GM04503 (cell line): ENCODE measurements around the gene RAB44.
"Not testable (repeated sequence)": the region's sequence is repeated elsewhere in the genome, so short reads cannot be mapped to it uniquely, and the experiment has no call there.

Experiments
- DNase-seq: peaks from one replicate; pipeline ENCODE4 v3.0.0-alpha.2; 2012; ENCODE audit warnings: low read depth

The RAB44 gene

DNA sequence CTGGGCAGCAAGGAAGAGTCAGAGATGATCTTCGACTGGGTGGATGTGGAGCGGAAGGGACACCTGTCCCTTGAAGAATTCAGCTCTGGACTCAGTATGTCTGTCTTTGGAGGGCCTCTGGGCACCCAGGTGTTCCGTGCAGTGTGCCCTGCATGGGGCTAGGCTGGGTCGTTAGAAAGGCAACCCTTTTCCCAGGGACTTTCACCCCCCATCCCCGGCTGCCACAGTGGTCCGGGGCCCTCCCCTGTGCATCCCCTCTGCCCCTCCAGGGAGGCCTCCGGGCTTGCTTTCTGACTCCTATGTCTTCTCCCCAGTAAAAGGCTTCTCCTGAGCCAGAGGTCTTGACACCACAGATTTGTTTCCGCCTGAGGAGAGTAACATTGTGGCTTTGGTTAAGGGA, 16.2 kb downstream of the RAB44 start:
- no peak for DNase-seq

DNA sequence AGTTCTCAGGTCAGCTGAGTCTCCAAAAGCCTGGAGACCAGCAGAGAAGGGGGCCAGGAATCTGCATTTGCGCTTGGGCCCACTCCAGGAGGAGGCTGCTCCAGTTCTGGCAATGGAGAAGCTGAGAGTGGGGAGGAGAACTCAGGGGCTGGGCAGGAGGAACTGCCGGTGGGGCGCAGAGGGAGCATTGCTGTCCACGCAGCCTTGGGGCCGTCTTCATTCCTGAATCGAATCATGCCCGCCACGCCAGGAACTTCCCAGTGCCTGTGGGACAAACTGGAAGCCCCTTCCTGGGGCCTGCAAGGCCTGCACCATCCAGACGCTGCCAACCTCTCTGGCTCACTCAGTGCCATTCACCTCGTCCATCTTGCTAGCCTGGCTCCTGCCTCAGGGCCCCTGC, 16.9 kb downstream of the RAB44 start:
- DNase-seq = no peak

DNA sequence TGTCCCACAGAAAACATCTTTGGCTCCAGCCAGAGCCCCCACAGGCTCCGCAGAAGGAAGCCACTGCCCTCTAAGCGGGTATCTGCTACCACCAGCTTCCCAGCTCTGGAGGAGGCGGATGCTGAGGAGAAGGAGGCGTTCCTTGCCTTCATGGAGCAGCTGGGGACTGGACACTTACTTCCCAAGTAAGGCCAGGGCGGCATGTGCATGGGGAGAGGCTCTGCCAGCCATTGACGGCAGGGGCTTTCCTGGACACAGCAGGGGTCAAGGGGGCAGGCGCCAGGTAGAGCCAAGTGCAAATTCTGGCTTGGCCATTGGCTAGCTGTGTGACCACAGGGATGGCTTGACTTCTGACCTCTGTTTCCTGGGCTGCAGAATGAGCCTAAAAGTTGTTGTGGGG, 17.8 kb downstream of the RAB44 start:
- no peak for DNase-seq

DNA sequence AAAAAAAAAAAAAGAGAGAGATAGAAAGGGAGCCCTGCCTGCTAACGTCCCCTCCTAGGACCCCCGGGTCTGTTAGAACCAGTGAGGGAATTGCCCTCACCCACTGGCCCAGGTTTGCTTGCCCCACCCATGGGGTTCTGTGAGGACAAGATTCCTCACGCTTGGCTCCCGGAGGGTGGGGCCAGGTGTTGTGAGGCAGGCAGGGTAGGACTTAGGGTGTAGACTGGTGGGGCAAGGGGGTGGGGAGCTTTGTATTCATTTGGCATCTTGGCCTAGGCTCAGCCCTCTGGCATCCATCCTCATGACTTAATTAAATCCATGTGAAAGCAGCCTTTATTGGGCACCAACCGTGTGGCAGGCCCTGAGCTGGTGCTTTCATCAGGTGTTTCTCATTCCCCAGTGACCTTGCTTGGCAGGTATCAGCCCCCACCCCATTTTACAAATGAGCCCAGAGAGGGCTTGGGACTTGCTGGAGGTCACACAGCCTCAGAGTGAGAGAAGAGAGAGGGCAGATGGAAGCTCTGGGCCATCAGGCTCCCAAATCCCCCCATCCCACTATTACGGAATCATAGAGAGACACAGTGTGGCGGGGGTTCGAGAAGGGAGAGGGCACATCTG, 19.0 kb downstream of the RAB44 start:
- DNase-seq = no peak

DNA sequence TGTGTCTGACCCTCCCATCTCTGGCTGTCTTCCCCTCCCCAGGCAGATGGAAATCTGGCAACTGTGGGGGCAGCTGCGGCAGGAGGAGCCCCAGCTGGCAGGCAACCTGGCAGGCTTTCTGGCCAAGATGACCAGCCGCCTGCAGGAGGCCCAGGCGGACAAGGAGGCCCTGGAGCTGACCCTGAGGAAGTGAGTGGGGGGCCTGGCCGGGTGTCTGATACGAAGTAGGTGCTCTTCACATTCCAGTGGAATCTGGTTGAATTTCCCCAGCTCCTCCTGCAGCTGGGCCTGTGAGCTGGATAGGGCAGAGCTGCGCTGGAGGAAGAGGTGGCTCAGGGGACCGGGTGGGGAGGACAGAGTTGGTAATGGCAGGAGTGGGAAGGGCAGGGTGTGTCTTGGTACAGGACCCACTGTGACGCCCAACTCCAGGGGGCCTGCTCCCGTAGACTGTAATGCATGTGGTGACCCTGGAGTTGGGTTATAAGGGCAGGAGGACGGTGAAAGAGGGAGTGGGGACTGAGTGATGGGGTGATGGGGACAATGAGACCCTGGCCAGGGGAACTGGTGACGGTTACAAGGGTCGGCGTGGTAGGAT, 19.7 kb downstream of the RAB44 start:
- no peak for DNase-seq

DNA sequence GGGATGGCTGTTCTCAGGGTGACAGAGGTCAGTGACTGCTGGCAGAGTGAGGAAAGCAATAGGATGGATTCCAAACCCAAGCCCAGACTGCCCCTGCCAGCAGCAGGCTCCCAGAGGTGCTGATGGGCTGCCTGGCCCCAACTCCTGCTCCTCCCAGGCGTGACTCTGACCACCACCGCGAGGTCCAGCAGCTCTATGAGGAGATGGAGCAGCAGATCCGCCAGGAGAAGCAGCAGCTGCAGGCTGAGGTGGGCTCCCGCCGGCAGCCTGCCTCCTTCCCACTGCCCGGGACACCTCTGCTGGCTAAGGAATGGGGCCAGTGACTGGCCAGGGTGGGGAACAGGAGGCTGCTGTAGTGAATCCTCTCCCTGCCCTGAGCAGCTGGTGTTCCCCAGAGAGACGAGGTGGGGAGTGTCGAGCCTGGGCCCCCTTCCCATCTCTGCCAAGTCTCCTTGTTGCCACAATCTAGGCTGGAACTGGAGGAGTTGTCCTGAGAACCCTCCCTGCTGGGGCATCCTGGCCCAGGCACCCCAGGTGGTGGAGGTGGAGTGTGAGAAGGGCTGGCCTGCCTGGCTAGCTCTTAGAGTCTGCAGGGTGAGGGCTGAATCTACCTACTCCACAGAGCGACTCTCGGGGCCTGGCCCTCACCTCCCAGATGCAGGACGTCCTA, 20.4 kb downstream of the RAB44 start:
- DNase-seq = no peak

DNA sequence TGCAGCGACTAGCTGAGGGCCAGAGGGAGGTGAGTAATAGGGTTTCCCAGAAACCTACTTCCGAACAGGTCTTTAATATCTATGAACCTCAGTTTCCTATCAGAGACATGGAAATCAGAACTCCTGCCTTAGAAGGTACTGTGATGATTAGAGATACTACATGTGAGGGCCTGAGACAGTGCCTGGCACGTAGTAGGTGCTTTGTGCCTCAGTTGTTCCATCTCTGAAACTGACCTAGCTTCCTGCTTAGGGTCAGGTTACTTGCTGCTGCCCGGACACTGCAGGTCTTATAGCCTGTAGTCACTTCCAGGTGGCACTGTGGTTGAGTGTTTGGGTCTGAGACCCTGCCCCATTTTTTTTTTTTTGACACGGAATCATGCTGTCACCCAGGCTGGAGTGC, 20.9 kb downstream of the RAB44 start:
- DNase-seq = no peak

DNA sequence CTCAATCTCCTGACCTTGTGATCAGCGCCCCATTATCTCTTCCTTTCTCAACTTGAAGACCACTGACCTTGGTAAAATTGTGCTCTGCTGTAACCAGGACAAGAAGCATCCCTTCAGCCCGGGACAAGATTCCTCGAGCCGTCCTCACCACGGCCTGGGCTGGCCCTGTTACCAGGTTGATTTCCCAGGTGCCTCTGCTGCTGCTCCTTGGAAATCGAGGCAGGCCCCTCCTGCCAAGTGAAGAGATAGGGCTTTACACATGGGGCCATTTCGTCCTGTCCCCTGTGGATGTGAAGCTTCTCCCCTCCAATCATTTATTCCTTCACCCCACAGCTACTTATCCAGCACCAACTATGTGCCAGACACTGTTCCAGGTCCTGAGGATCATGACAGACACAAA, 21.5 kb downstream of the RAB44 start:
- no peak for DNase-seq

DNA sequence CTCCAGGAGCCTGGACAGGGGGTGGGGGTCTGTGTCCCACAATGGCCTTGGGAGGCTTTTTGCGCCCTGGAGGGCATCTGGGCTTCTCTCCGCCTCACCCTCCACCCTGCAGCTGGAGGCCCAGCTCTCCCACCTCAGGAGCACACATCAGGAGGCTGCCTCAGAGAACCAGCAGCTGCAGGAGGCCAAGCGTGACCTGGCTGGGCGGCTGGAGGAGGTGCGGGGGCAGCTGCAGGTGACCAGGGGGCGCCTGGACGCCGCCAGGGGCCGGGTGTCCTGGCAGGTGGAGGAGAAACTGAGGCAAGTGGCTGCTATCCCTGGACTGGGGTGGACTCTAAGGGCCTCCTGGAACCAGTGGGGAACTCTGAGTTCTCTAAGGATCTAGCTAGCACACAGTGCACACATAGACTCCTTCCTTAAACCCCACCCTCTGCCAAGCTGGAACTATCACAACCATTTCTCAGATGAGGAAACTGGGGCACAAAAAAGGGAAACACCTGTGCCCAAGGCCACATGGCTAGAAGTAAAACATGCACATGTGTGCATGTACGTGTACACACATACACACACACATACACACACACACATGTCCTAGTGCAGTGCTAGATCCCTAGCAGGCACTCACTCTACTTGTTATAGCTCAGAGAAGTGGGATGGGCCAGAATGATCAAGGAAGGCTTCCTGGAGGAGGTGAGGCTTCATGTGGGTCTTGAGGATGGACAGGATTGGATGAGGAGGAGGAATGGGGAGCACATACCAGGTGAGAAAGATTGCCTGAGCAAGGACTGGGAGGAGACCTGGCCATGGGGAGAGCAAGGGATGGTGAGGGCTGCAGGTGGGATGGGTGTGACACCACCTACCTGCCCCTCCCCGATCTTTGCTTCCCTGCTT, 22.9 kb downstream of the RAB44 start:
- no peak for DNase-seq

DNA sequence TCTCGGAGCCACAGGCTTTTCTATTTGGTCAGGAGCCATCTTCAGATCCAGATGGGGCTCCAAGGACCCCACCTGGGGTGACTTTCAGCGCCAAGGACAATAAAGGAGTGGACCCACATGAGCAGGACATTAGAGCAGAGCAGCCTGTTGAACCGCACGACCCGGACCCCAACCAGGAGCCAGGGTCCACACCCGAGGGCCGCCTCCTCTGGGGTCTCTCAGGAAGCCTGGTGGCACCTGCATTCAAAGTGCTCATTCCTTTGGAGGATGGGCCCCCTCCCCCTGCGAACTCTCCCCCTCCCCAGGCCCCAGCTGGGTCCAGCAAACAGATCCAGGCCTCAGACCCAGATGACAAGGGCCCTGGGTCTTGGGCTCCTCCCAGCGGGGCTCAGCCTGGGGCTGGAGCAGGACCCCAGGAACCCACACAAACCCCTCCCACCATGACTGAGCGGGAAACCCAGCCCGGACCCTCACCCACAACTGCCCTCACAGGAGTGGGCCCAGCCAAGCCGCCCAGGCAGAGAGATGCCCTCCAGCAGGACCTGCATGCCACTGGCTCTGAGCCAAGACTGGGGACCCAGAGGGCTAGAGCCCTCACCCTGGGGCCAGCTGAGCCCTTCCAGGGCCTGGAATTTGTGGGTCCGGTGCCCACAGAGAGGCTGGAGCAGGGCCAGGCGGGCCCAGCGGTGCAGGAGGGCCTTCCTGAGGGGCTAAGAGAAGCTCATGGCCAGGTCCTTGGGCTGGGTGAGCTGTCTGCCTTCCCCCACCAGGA, 23.9 kb downstream of the RAB44 start:
- DNase-seq = no peak

DNA sequence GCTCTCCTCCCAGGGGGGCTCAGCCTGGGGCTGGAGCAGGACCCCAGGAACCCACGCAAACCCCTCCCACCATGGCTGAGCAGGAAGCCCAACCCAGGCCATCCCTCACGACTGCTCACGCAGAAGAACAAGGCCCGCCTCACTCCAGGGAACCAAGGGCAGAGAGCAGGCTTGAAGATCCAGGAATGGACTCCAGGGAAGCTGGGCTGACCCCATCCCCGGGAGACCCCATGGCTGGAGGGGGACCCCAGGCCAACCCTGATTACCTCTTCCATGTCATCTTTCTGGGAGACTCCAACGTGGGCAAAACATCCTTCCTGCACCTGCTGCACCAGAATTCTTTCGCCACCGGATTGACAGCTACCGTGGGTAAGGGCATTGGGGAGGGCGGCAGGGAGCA, 24.7 kb downstream of the RAB44 start:
- DNase-seq = no peak

DNA sequence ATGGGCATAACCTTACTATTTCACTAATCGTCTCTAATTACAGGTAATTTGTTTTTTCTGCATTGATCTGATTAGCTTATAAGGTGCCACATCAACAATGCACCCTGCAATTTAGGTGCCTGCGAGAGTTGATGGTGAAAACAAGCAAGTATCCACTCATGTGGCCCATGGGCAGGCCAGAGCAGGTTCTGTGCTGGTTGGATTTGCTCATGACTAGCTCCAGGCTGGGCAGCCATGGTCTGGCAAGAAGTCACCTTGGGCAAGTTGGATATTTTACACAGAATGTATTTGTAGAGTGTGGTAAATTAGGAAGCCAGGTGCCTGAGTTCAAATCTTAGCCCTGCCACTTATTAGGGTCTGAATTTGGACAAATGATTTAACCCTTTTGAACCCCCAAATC, 25.3 kb downstream of the RAB44 start:
- DNase-seq = no peak

DNA sequence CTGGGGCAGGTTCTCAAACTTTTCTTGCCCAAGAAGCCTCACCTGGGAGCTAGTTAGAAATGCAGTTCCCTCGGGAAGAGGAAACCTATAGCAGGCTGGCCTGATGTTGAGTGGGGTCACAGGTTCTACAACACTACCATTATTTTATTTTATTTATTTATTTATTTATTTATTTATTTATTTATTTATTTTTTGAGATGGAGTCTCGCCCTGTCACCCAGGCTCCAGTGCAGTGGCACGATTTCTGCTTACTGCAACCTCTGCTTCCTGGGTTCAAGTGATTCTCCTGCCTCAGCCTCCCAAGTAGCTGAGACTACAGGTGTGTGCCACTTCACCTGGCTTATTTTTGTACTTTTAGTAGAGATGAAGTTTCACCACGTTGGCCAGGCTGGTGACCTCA, 26.4 kb downstream of the RAB44 start:
- not testable (repeated sequence) for DNase-seq

DNA sequence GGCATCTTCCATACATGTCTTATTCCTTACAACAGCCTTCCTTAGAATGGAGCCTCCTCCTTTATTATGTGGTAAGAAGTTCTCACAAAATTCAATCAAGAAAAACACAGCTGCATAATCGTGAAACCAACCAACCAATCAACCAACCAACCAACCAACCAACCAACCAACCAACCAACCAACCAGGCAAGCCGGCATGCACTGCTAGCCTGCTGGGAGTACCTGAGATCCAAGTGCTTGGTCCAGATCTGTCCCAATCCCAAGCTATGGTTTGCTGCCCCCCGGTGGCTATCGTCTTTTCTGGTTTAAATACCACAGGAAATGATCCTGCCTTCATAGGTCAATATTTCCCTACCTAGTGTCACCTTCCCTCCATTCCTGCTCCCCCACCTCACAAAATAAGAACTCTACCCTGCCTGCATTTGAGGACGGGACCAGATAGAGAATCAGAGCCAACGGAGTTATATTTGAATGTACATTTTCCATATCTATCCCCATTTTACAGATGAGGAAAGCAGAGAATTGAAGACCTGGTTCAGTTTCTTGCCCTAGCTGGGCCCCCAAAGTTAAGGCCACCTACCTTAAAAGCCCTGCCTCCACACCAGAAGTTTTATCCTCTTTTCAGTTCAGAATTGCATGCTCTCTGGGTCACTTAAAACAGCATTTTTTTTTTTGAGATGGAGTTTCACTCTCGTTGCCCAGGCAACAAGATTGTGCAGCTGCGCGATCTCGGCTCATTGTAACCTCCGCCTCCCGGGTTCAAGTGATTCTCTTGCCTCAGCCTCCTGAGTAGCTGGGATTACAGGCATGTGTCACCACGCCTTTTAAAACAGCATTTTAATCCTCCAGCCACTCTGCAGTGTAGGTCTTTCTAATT, 27.1 kb downstream of the RAB44 start:
- no peak for DNase-seq

DNA sequence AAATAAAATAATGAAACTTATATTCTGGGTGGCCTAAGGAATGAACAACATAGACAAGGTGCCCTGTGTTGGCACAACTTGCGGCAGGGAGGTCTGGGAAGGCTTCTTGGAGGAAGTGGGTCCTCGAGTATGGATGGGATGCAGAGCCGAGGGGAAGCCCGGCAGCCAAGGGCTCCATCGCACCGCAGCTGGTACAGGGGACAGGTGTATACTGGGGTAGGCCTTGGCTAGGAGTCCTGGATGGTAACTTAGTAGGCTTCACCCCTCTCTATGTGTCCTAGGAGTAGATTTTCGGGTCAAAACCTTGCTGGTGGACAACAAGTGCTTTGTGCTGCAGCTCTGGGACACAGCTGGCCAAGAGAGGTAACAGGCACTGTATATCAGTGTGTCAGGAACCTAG, 28.0 kb downstream of the RAB44 start:
- no peak for DNase-seq

DNA sequence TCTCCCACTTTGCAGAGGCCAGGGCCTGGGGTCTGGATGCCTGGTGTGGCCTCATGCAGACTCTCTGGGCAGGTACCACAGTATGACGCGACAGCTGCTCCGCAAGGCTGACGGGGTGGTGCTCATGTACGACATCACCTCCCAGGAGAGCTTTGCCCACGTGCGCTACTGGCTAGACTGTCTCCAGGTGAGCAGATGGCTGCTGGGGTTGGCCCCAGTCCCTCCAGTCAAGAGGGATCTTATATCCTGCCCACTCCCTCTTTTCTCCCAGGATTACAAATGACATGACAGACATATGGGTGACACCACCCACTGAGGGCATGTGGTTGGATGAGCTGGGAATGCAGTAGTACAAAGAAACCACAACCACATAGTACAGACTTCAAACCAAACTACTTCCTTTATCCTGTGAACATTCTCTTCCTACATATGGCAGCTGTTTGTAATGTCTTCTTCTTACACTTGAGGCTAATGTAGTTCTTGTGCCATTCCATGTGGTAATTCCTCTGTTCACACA, 29.9 kb downstream of the RAB44 start:
- DNase-seq = no peak

DNA sequence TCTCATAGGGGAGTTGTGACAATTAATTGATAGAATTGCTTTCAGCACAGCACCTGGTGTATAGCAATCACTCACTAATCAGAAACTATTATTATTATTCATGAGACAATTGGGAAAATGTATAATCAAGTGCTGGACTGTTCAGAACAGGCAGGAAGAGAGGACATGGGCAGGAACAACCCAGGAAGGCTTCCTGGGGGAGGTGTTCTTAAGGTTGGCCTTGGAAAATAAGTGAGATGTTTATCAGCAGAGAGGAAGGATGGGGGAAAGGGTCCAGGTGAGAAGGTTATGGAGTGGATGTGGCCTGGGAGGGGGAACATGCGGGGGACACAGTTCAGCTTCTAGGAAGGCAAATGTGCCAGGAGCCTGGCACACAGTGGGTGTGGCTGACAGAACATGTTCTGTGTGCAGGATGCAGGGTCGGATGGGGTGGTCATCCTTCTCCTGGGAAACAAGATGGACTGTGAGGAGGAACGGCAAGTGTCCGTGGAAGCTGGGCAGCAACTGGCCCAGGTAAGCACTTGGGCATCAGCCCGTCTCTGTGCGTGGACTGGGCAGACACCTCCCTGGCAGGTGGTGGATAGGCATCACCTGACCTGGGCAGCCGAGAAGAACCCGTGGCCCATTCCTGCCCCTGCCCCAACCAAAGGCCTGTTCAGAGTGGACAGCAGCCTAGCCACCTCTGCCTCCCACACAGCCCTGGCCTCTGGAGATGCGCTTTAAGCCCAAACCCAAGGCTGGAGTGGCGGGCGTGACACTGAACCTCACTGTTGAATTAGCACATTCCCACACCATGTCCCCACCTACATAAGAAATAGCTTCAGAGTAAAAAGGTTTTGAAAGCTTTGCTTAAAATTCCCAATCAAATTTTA, 30.9 kb downstream of the RAB44 start:
- DNase-seq = no peak

DNA sequence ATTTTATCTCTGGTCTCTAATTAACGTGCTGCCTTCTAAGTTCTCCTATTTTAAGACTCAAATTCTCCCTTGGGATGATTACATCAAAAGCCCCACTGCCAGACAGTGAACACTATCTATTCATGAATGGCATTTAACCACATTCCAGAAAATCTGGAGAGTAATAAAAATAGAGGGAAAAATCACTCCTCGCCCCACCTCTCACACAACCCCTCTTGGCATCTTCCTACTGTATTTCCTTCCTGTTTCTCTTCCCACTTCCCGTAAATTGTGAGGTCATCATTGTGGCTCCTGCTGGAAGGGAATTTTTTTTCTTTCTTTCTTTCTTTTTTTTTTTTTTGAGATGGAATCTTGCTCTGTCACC, 31.5 kb downstream of the RAB44 start:
- DNase-seq = no peak

DNA sequence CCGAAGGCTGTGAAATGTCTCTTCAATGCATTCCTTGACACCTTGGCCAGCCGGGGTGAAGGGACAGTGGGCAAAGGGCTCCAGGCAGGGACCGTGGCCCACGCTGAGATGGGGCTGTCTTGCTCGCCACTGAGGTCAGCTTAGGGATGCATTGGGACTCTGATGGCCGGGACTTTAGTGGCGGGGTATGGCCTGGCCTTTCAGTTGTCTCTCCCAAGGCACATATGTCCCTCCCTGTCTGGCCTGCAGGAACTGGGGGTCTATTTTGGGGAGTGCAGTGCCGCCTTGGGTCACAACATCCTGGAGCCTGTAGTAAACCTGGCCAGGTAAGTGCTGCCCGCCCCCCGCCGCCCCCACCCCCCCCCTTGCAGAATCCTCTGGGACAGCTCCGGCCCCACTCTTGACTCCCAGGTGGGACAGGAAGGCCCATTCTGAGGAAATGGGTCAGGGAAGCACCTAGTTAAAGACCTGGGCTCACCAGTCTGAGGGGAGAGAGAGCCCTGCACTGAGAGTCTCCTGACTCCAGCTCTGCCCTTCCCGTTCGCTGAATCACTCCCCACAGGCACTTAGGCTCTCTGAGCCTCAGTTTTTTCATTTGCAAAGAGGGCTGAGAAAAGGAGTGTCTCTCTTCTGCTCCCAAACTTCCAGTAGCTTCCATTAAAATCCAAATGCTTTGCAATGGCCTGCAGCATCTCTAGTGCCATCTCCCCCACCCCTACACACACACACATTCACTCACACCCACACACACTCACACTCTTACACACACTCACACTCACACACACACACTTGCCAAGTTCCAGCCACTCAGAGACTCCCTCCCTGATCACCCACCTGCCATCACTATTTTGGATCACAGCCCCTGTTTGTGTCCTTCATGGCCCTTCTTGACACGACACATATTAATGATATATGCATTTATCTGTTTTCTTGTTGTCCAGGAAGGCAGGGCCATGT, 33.1 kb downstream of the RAB44 start:
- DNase-seq = no peak
